ENCODE results near the gene TREH.
A peak's percentile ranks its signal among the peaks of the same experiment; 100 is the strongest.

TREH gene

GRCh38 chr11:118696673-118697226 lies 17.3 kb upstream of the TREH start:
- TF ChIP-seq CTCF (conservative IDR thresholded peaks at IDR 0.05) = no peak
- no peak overlapping the region for H3K27ac ChIP-seq

GRCh38 chr11:118694771-118695170 lies 15.3 kb upstream of the TREH start:
- no peak for TF ChIP-seq CTCF (conservative IDR thresholded peaks at IDR 0.05)
- no peak overlapping the region for H3K27ac ChIP-seq

GRCh38 chr11:118694185-118694584 lies 14.7 kb upstream of the TREH start:
- no peak overlapping the region for H3K27ac ChIP-seq
- no peak for TF ChIP-seq CTCF (conservative IDR thresholded peaks at IDR 0.05)

GRCh38 chr11:118691926-118692830 lies 12.7 kb upstream of the TREH start:
- no peak overlapping the region for H3K27ac ChIP-seq
- TF ChIP-seq CTCF (conservative IDR thresholded peaks at IDR 0.05) = no peak

GRCh38 chr11:118690553-118691304 lies 11.3 kb upstream of the TREH start:
- H3K27ac ChIP-seq = peak overlapping the region; percentile 79
- TF ChIP-seq CTCF (conservative IDR thresholded peaks at IDR 0.05) = no peak

GRCh38 chr11:118689852-118690552 lies 10.6 kb upstream of the TREH start:
- peak; percentile 99 for TF ChIP-seq CTCF (conservative IDR thresholded peaks at IDR 0.05)
- H3K27ac ChIP-seq = peak overlapping the region; percentile 79

- no peak for TF ChIP-seq CTCF (conservative IDR thresholded peaks at IDR 0.05)
- H3K27ac ChIP-seq = peak overlapping the region; percentile 79
Measured at GRCh38 chr11:118689503-118689851, 10.0 kb upstream of the TREH start.
